ENCODE results near the gene TM2D1.

DNA sequence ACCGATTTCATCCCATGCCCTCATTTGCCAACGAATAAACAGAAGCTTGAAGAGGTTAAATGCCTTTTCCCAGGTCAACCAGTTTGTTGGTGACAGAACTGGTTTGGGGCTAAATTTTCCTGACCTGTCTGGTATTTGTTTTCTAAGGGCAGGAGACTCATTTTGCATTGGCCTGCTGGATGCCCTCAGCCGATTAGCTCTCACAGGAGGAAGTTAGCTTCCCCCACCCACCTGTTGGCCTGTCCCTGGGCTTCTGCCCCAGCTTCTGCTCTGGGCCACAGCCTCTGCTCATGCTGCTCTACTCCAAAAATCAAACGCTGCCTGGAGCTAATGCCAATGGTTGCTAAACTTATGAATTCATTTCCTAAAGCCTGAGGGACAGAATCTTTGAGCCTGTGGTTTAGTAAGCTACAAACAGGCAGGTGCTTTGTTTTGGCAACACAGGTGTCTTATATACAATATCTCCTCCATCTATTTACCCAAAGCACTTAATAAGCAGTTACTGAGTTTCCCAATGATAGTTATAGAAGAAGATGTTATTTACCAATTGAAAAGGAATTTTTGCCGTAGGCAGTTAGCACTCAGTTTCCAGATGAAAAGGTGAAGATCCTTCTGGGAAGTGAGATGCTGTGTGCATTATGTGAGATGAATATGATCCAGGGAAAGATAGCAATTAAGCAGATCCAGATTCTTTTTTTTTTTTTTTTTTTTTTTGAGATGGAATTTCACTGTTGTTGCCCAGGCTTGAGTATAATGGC lies 82.3 kb downstream of the TM2D1 start:
- no peak for TF ChIP-seq CREB5 (CRISPR knock-in tag; IDR thresholded peaks at IDR 0.05; ENCODE audit: low read depth)
- no peak for TF ChIP-seq PATZ1 (CRISPR knock-in tag; IDR thresholded peaks at IDR 0.05; ENCODE audit: borderline replicate concordance)
- TF ChIP-seq ISL1 (CRISPR knock-in tag; IDR thresholded peaks at IDR 0.05) = no peak
- TF ChIP-seq ZNF565 (CRISPR knock-in tag; conservative IDR thresholded peaks at IDR 0.05; ENCODE audit: low read depth) = no peak
- TF ChIP-seq, protein P1, sequence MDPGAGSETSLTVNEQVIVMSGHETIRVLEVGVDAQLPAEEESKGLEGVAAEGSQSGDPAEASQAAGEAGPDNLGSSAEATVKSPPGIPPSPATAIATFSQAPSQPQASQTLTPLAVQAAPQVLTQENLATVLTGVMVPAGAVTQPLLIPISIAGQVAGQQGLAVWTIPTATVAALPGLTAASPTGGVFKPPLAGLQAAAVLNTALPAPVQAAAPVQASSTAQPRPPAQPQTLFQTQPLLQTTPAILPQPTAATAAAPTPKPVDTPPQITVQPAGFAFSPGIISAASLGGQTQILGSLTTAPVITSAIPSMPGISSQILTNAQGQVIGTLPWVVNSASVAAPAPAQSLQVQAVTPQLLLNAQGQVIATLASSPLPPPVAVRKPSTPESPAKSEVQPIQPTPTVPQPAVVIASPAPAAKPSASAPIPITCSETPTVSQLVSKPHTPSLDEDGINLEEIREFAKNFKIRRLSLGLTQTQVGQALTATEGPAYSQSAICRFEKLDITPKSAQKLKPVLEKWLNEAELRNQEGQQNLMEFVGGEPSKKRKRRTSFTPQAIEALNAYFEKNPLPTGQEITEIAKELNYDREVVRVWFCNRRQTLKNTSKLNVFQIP (CRISPR knock-in tag; IDR thresholded peaks at IDR 0.05; ENCODE audit: borderline replicate concordance, low read depth) = no peak
- TF ChIP-seq ARNTL (CRISPR knock-in tag; IDR thresholded peaks at IDR 0.05; ENCODE audit: borderline replicate concordance, low read depth) = no peak
- TF ChIP-seq SNAI2 (CRISPR knock-in tag; IDR thresholded peaks at IDR 0.05) = no peak
- no peak for TF ChIP-seq CSDC2 (CRISPR knock-in tag; IDR thresholded peaks at IDR 0.05)
